Measurements from ENCODE around the gene FCGR3A.
"Not testable (repeated sequence)": the region's sequence is repeated elsewhere in the genome, so short reads cannot be mapped to it uniquely, and the experiment has no call there.

FCGR3A gene

DNA sequence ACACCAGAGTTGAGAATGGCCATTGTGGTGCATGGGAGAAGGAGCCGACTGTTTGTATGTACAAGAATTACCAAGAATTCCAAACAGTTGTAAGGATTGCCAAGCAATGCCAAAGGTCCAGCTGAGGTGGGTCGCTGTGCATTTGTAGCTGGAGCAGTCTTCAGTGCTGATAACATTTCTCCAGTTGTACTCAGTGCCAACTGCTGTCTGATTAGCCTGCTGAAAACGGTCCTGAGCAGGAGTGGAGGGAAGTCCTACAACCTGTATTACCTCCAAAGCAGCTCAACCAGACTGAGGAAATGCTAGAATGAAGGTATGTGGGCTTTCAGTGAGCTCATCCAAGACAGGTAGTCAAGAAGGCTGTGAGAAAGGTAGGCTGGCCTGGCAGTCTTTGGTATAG is 6.5 kb upstream of the FCGR3A start:
- not testable (repeated sequence) for DNase-seq

GRCh38 chr1:161554815-161555417 is 5.3 kb upstream of the FCGR3A start:
- DNase-seq: not testable (repeated sequence)

DNA sequence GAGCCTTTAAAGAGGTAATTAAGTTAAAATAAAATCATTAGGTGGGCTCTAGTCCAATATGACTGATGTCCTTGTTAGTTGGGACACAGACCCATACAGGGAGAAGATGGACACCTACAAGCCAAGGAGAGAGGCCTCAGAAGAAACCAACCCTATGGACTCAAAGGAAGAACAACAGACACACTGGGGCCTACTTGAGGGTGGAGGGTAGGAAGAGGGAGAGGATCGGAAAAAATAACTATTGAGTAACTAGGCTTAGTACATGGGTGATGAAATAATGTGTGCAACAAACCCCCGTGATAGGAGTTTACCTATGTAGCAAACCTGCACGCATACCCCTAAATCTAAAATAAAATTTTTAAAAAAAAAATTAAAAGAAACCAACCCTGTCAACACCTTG is 4.7 kb upstream of the FCGR3A start:
- DNase-seq: not testable (repeated sequence)

- DNase-seq: not testable (repeated sequence)
These were observed 4.0 kb upstream of the FCGR3A start for GRCh38 chr1:161553631-161554030.

DNA sequence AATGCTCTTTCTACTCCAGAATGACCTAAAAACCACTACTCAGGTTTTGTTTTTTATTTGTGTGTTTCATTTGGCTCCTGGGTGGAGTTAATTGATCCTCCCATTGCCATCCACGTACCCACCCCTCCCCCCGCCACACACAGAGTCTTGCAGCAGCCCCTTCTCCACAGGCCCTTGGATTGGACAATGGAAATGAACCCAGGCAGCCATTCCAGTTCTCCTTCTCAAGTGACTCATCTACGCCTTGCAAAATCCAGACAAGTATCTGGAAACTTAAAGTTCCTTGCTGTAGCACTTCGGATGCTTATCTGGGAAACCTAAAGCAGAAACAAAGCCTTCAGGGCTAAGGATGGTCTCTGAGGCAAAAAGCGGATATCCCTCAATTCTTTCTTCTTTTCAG is 1.3 kb upstream of the FCGR3A start:
- not testable (repeated sequence) for DNase-seq

- not testable (repeated sequence) for DNase-seq
These were observed 740 bp downstream of the FCGR3A start for GRCh38 chr1:161548749-161549406.

DNA sequence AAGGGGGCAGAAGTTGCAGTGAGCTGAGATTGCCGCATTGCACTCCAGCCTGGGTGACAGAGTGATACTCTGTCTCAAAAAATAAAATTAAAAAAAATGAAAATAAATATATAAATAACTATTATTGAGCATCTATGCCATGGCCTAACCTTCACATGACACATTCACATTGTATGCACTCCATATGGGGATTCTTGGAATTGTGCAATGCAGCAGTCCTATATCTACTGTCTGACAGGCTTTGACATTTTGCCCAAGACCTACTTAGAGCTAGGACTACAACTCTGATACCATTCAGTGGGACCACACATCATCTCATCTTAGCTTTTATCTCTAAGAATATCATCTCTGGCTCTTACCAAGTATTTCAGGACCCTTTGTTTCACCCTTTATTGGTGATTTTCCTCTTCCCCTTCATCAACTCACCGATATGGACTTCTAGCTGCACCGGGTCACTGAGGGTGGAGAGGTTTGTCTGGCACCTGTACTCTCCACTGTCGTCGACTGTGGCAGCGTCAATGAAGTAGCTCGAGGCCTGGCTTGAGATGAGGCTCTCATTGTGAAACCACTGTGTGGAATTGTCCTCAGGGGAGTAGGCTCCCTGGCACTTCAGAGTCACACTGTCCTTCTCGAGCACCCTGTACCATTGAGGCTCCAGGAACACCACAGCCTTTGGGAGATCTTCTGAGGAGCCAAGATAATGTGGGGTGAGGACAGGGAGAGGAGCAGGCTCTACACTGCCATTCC is 1.4 kb downstream of the FCGR3A start:
- not testable (repeated sequence) for DNase-seq

- not testable (repeated sequence) for DNase-seq
These were observed 4.5 kb downstream of the FCGR3A start for GRCh38 chr1:161545005-161545731.

- not testable (repeated sequence) for DNase-seq
These were observed 6.5 kb downstream of the FCGR3A start for GRCh38 chr1:161543125-161543524.

DNA sequence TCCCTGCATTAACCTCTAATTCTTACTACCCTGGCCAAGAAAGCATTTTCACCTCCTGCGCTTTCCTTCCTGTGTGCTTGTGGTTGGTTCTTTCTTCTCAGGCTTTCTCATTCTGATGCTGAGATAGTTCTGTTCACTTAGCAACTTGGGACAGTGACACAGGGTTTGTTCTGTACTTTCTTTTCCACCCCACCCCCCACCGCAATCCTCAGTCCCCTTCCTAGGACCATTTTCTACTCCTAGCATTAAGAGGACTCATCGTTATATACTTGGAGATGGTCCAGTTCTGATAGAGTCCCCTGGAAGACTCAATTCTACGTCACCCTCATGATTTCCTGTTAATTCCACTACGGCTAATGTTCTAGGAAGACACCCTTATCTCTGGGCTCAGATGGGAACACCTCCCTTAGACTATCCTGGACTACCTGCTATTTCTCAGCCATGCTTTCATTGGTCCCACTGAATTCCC is 7.5 kb downstream of the FCGR3A start:
- not testable (repeated sequence) for DNase-seq

DNA sequence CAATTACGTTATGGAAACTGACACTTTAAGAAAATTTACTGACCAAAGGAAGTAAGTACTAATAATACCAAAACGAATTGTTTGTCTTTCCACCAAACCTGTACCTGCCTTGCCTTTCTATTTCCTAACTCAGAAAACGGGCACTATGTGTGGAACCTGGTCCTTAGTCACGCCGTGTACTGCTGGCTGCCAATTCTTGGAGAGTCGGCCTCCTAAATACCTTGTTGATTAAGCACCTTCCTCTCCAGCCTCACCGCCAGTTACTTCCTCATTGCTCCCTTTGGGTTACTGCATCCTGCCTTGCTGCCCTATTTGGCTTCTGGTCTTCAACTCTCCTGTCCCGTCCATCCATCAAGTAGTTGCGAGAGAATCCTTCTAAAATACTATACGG is 9.1 kb downstream of the FCGR3A start:
- DNase-seq: not testable (repeated sequence)

DNA sequence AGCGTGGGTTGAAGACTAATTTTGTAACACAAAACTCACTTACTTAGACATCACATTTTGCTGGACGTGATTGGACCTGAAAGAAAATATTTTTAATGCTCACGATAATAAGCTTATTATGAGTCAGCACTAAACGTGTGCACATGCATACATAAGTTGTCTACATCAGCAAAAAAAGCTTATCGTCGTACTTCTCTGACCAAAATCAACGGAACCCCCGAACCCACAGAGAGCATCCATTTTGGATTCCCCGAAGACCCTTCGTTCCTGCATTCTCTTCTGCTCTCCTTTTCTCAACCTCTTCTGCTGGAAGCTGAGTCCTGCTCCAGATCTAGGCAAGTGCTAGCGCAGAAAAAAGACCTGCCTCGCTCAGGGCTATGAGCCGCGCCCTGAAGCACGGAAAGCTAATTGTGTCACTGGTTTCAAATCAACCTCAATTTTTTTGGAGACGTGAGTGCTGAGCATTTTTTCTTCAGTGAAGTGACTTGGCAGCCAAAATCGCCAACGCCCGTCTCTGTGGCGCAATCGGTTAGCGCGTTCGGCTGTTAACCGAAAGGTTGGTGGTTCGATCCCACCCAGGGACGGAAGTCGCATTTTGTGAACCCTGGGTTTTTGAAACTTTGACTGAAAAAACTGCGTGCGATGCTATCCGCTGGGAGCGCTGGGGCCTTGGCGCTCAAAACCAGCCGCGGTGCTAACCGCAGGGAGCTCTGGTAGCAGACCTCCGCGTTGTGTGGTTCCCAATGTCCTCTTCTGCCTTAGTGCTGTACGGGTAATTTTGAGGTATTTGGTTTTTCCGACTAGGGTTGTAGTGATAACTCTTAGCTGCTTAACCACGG is 9.7 kb downstream of the FCGR3A start:
- peak; percentile 41 for DNase-seq

DNA sequence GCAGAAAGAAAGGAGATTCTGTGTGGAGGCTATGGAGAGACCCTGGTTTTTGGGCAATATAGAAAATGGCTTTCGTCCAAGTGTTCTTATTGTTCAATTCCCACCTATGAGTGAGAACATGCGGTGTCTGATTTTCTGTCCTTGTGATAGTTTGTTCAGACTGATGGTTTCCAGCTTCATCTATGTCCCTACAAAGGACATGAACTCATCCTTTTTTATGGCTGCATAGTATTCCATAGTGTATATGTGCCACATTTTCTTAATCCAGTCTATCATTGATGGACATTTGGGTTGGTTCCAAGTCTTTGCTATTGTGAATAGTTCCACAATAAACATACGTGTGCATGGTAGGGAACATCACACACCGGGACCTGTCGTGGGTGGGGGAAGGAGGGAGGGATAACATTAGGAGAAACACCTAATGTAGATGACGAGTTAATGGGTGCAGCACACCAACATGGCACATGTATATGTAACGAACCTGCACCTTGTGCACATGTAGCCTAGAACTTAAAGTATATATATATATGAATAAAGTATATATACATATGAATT is 10.6 kb downstream of the FCGR3A start:
- not testable (repeated sequence) for DNase-seq

GRCh38 chr1:161537068-161537669 is 12.4 kb downstream of the FCGR3A start:
- not testable (repeated sequence) for DNase-seq

DNA sequence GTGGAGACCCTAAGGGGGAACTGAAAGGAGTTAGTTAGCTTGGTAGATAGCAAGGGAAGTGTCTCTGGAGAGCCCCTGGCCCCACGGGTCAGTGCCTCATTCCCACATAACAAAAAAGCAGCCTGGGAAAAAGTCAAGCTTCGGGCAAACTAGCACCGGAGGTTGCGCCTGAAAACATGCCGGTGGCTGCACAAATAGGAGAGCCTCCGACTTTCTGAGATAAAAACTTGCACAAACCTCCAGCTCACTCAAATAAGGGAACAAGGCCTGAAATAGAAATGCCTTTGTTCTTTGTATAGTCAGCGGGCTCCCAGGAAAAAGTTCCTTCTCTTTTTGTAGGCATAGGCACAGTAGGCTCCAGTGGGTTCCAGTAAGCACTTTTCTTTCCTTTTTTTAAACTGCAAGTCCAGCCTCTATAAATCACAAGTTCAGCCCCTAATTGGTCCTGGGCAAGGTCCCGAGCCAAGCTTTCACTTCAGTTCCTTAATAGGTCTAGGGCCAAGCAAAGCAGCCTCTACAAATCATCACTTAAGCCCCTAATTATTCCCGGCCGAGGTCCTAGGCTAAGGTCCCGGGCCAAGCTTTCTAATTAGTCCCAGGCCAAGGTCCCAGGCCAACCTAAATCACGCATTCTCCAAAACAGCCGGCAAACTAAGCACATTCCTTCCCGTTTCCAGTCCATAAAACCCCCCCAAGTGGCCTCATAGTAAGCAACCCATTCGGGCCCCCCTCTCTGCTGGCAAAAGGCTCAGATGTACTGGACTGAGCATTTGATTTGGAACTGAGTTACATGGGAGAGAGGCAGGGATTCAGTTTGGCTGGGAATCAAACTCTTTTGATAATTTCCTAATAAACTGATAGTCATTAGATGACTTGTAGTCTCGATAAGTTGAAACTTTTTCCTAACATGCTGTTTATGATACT is 16.7 kb downstream of the FCGR3A start:
- not testable (repeated sequence) for DNase-seq

DNA sequence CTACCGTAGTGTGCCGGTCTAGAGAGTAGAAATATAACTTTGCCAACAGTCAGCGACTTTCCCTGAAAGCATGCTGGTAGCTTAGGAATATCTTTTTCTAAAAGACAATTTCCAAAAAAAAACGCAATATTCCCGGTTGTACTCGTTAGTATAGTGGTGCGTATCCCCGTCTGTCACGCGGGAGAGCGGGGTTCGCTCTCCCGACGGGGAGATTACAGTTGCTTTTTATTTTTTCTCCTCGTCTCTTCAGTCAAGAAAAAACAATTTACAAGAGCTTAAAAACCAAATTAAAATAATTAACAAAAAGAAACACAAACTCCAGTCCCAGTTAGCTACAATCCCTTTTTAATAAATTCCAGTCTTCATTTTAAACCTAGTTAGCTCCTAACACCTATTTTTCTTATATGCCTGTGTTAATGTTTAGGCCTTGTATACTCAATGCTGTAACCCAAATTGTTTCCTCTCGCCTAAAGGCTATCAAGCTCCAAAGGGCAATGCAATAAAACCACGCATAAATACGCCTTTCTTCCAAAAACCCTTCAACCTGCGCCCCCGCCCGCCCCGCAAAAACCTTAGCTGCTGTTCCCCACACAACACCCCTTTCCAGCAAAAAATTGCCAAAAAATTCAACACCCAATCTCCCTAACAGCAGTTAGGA is 17.5 kb downstream of the FCGR3A start:
- DNase-seq: no peak

- peak; percentile 49 for DNase-seq
These were observed 18.7 kb downstream of the FCGR3A start for GRCh38 chr1:161530671-161531641.

GRCh38 chr1:161530158-161530557 is 19.5 kb downstream of the FCGR3A start:
- DNase-seq: peak; percentile 12
